ENCODE results near the gene GPR63. TPM values are rescaled to one million over a fixed set of nuclear protein-coding genes. Genes with fewer than 3 reads are reported as not detected.

Gene GPR63
- total and polyA plus RNA-seq, 2 of the 4 experiments (the other 2 are of a cell fraction) = 0.36 to 0.44 TPM

DNA sequence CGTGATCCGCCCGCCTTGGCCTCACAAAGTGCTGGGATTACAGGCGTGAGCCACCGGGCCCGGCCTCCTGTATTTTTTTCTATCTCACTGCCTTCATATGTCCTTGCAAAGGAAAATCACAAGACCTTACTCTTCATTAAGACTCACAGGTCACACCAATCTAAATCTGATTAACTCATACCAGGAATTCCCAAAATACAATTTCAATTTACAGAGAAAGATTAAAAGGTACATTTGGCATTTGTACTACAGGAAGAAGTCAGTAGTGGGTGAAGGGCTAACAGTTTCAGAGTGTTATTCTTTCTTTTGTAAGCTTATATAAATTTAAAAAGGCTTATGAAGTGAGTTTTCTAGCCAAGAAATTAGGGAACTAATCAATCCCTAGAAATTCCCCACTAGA is 87.4 kb downstream of the GPR63 start:
- WGBS, 2 experiments (ENCODE audit: extremely low coverage in 2 of 2, insufficient read length in 1 of 2) = 100% methylated on average over 1 of the region's 6 CpGs; no CpG with 5 or more reads in 1 of the 2 experiments
- Histone ChIP-seq H3K27ac (ENCODE audit: insufficient read depth, low read length) (no peak overlapping the region), H2BK15ac (ENCODE audit: low read depth, low read length) (no peak overlapping the region), H4K20me1 (ENCODE audit: insufficient read depth, low read length) (no peaks in the 10 kb centered on the region), H3K4ac (ENCODE audit: low read depth, low read length) (no peak overlapping the region), H3K4me2 (ENCODE audit: low read depth, low read length) (no peak overlapping the region), H3K14ac (replicated peaks; ENCODE audit: low read depth, low read length) (no peak overlapping the region), H4K8ac (ENCODE audit: low read depth in 2 of 2, low read length in 2 of 2) (no peak overlapping the region), H4K5ac (ENCODE audit: low read depth, low read length) (no peak overlapping the region), H3K9me1 (ENCODE audit: insufficient read depth, low read length) (no peaks in the 10 kb centered on the region), H3K9me3 (ENCODE audit: control insufficient read depth, insufficient read depth, low read length) (no peaks in the 10 kb centered on the region), H2AFZ (replicated peaks; ENCODE audit: low read length, poor library complexity) (no peak overlapping the region), H4K91ac (ENCODE audit: insufficient read depth, low read depth, low read length) (no peak overlapping the region), H3K4me3 (ENCODE audit: insufficient read depth, low read depth, low read length) (no peak overlapping the region), H2AK5ac (ENCODE audit: low read depth, low read length) (no peak overlapping the region), H3K4me1 (ENCODE audit: control insufficient read depth, insufficient read depth, low read length) (no peaks in the 10 kb centered on the region), H2BK5ac (ENCODE audit: low read depth, low read length, poor library complexity, severe bottlenecking) (no peak overlapping the region), H3K79me1 (ENCODE audit: low read depth in 1 of 2, low read length in 2 of 2) (no peaks in the 10 kb centered on the region), H2AK9ac (replicated peaks; ENCODE audit: low read depth, low read length, poor library complexity) (no peak overlapping the region), H3K18ac (ENCODE audit: low read depth, low read length) (no peak overlapping the region), H3K9ac (ENCODE audit: low read depth, low read length) (no peak overlapping the region), H3K56ac (ENCODE audit: extremely low read depth, insufficient read depth, low read length) (no peak overlapping the region), H2BK120ac (ENCODE audit: low read depth, low read length) (no peak overlapping the region), H3K23ac (ENCODE audit: low read depth, low read length) (no peak overlapping the region), H3K27me3 (ENCODE audit: control insufficient read depth, insufficient read depth, low read length) (no peaks in the 10 kb centered on the region; the same call in 1 of the 2 replicates), H3K36me3 (ENCODE audit: control insufficient read depth, insufficient read depth, low read length) (no peaks in the 10 kb centered on the region), H2BK20ac (ENCODE audit: low read depth, low read length) (no peak overlapping the region)
- no TSS peak for BruUV-seq (replicated peaks)
- dilution Hi-C loops (cut with HindIII; ENCODE audit: low sequenced_read_pairs, unreplicated experiment) (no loop called here), in situ Hi-C loops (cut with MboI; ENCODE audit: low sequenced_read_pairs) (no loop called here), intact Hi-C loops (cut with micrococcal nuclease) (no loop called here)
- TF ChIP-seq, protein P1, sequence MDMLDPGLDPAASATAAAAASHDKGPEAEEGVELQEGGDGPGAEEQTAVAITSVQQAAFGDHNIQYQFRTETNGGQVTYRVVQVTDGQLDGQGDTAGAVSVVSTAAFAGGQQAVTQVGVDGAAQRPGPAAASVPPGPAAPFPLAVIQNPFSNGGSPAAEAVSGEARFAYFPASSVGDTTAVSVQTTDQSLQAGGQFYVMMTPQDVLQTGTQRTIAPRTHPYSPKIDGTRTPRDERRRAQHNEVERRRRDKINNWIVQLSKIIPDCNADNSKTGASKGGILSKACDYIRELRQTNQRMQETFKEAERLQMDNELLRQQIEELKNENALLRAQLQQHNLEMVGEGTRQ (IDR thresholded peaks at IDR 0.05; ENCODE audit: low read depth, low read length) = no peak
- TF ChIP-seq SMC3 (IDR thresholded peaks at IDR 0.05; ENCODE audit: low read depth, low read length) = no peak
- ChIA-PET CTCF (no interaction called here), POLR2A (ENCODE audit: unreplicated experiment) (no interaction called here)
- DNase-seq (no peak), ATAC-seq (ENCODE audit: low read depth) (no peak)

Other genes starting within 250 kb of the GPR63 start
- 6.3 and 13.9 TPM in 2 replicates for gene NDUFAF4, start 60.4 kb upstream of the GPR63 start, total RNA-seq (2012; rRNA removed)
- gene NDUFAF4, start 60.4 kb upstream of the GPR63 start, polyA plus RNA-seq (2012; rRNA removed) = 13.4 and 20.4 TPM in 2 replicates
- gene KLHL32, start 87.3 kb upstream of the GPR63 start, total RNA-seq (2012; rRNA removed) = not detected in 2 replicates
- 0.02 TPM in 1 of 2 replicates, not detected in the other for gene KLHL32, start 87.3 kb upstream of the GPR63 start, polyA plus RNA-seq (2012; rRNA removed)